LNCaP clone FGC (cell line): ENCODE data around the gene LIN28A.

Experiments
- DNase-seq: peaks from one replicate; pipeline ENCODE4 v3.0.0-alpha.2; 2011; ENCODE audit warnings: low read depth
- H3K4me3 ChIP-seq: 2 replicates; pipeline ENCODE4 v1.5.1; 2011; ENCODE audit warnings: mild to moderate bottlenecking, low read depth, low read length, control low read depth
- CTCF ChIP-seq: IDR thresholded peaks from 2 replicates; pipeline ENCODE4 v1.5.1; 2012; ENCODE audit warnings: mild to moderate bottlenecking; ENCODE audit not compliant: control insufficient read depth, insufficient read depth; ENCODE audit errors: extremely low read depth

The LIN28A gene

GRCh38 chr1:26434161-26434752 is 23.6 kb downstream of the LIN28A start:
- no peak overlapping the region for H3K4me3 ChIP-seq
- no peak for TF ChIP-seq CTCF
- no peak for DNase-seq

GRCh38 chr1:26438041-26438440 is 27.4 kb downstream of the LIN28A start:
- DNase-seq = no peak
- no peak overlapping the region for H3K4me3 ChIP-seq
- TF ChIP-seq CTCF = no peak

- no peak for DNase-seq
- no peak for TF ChIP-seq CTCF
- H3K4me3 ChIP-seq = no peak overlapping the region
These were observed 29.6 kb downstream of the LIN28A start for GRCh38 chr1:26440259-26440658.

GRCh38 chr1:26449868-26450267 is 39.3 kb downstream of the LIN28A start:
- no peak overlapping the region for H3K4me3 ChIP-seq
- DNase-seq = no peak
- TF ChIP-seq CTCF = no peak

GRCh38 chr1:26450908-26451307 is 40.3 kb downstream of the LIN28A start:
- no peak for DNase-seq
- H3K4me3 ChIP-seq = no peak overlapping the region
- TF ChIP-seq CTCF = no peak

- DNase-seq = no peak
- TF ChIP-seq CTCF = no peak
- H3K4me3 ChIP-seq = no peak overlapping the region
These were observed 42.0 kb downstream of the LIN28A start for GRCh38 chr1:26452459-26453183.

GRCh38 chr1:26459148-26459547 is 48.5 kb downstream of the LIN28A start:
- H3K4me3 ChIP-seq = no peak overlapping the region
- DNase-seq = no peak
- TF ChIP-seq CTCF = no peak
